DMS114 treated with DMSO at 0.1 percent for 48 hours (cell line): ENCODE data around the gene CYP2E1.
"Not testable (repeated sequence)": the region's sequence is repeated elsewhere in the genome, so short reads cannot be mapped to it uniquely, and the experiment has no call there.

Experiments used
- DNase-seq: peaks from one replicate; lab custom pipeline; 2025; ENCODE audit not compliant: unreplicated experiment; lab: John Stamatoyannopoulos, UW

The CYP2E1 gene

DNA sequence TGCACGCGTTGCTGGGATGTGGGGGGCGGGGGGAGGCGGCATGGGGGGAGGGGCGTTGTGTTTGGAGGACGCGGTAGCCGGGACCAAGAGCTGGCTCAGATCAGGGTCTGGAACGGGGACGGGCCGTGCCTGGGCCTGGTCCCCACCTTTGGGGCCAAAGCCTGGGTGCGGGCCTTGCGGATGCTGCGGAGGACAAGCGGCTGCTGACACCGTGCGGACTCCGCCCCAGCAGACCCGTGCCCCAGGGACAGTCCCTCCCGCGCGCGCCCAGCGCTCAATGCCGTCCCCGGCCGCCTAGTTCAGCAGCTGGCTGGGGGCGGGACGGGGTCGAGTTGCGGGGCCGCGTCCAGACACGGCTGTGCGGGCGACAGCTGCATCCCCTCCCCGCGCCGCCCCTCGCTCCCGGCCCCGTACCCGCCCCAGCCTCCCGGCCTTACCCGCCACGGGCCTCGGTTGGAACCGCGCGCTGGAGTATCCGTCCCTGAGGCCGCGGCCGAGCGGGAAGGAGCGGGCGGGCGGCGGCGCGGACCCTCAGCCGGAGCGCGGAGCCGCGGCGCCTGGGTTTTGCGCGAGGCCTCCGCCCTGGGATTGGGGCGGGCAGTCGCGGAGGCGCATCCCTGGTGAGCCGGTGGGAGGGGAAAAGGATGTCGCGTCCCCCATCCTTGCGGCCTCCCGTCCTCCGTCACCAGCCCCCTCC, 41.8 kb downstream of the CYP2E1 start:
- DNase-seq = not testable (repeated sequence)

DNA sequence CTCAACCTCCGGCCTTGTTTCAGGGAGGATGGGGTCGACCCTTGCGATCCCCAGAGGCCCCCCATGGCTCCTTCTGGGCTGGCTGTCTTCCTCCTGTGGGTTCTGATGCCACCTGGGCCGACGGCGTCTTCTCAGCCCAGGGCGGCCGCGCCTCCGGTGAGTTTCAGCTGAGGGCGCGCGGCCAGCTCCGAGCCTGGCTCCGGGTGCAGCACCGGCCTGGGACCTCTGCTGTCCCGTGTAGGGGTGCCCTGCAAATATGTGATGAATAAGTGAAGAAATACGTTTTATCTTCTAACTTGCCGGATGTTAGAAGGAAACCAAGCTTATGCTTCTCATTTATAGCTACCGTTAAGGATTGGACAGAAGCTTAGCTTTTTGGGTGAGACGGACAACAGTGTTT, 42.6 kb downstream of the CYP2E1 start:
- DNase-seq = not testable (repeated sequence)

DNA sequence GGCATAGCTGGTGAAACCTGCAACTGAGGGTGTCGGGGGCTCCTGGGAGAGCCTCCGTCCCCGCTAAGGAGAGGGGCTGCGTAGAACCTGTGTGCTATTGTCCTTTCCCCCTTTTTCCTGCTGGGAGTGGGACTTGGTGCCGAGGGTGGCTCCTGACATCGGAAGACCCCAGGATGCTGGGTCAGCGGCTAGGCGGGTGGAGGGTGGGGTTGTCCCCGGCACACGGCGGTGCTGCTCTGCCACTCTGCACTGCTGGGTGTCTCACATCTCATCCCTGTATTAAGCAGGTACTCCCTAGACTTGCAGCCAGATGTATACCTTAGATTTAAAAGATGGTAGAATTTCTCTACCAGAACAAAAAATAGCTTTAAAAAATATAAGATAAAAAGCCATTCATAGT, 44.9 kb downstream of the CYP2E1 start:
- DNase-seq = not testable (repeated sequence)

DNA sequence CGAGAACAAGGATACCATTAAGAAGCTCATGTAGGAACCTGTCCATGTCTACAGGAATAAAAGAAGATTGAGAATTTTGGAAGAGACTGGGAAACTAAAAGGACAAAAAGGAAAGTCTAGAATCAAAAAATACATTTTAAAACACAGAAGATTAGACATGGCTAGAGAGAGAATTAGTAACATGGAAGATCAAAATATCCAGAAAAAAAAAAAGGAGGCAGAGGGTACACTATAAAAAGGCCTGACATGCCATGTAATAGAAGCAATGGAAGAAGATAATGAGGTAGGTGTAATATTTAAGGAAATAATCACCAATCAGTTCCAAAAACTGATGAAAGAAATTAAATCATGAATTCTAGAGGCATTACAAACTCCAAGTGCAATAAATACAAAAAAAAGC, 46.3 kb downstream of the CYP2E1 start:
- not testable (repeated sequence) for DNase-seq

DNA sequence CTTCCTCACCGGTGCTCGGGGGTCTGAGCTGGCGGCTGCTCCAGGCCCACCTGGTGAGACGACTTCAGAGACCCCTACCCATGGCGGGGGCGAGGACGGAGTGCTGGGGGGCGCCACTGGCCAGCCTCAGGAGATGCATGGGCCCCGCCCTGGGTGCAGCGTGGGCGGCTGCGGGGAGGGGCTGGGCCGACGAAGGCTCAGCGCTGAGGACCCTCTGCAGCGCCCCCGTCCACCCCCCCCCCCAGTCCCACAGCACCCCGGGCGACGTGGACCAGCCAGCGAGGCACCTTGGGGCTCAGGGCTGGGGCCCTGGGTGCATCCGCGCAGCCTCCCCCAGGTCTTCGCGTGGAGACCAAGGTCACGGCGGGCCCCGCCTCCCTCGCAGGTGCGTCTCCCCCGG, 49.9 kb downstream of the CYP2E1 start:
- not testable (repeated sequence) for DNase-seq
